ENCODE results near the gene DDC.

Gene DDC, protein sequence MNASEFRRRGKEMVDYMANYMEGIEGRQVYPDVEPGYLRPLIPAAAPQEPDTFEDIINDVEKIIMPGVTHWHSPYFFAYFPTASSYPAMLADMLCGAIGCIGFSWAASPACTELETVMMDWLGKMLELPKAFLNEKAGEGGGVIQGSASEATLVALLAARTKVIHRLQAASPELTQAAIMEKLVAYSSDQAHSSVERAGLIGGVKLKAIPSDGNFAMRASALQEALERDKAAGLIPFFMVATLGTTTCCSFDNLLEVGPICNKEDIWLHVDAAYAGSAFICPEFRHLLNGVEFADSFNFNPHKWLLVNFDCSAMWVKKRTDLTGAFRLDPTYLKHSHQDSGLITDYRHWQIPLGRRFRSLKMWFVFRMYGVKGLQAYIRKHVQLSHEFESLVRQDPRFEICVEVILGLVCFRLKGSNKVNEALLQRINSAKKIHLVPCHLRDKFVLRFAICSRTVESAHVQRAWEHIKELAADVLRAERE

DNA sequence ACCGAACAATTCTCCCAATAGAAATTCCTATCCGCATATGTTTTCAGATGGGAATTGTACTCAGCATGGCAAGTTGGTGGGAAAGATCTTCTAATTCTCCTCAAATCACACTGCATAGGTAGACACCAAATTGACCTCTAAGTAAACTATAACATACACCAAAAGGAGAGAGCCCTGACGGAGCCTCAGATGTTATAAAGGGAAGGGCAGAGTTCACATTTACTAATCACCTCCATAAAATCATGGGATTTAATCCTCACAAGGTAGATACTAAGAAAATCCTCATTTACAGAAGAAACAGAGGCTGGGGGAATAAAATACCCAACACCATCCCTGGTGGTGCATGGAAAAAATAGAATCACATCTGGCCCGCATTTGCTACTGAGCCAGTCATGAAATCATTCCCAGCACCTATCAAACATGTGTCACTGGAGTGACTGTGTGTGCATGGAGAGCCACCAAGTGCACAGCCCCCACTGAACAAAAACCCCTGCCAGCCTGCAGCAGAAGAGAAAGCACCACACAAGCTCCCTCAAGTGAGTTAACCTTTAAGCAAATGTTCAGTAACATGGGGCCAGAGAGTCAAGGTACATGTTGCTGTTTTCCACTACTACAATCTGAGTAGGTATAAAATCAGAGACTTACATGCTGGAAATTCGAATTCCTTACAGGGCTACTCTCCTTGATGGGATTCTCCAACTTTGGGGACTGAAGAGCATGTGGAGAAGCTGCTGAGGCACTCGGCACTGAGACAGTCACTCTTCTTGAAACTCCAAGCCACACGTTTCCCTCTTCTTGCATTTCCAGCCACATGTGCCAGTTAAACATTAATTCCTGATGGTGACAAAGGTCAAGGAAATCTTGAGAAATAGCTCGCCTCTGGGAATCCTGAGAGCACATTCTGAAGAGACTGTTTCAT is at the start of gene DDC:
DDC (minus strand) TSS at position 766 of the 919 bp plus-strand sequence. CDS start 21,320 bp downstream, outside the sequence.
- Histone ChIP-seq H3K9me3 (ENCODE audit: control insufficient read depth in 1 of 2, low read length in 2 of 2) (no peaks in the 10 kb centered on the region), H3K4me3 (ENCODE audit: low read depth in 1 of 2, low read length in 2 of 2) (peak within 1 kb of the TSS in 1 of 2 donors; percentile 59), H3K27me3 (ENCODE audit: low read depth, low read length) (no peaks in the 10 kb centered on the region), H3K27ac (ENCODE audit: low read length) (no peak within 1 kb of the TSS), H3K36me3 (ENCODE audit: control insufficient read depth in 1 of 2, insufficient read depth in 2 of 2, low read length in 2 of 2) (no peaks in the 10 kb centered on the region), H3K4me1 (ENCODE audit: control insufficient read depth in 1 of 2, insufficient read depth in 2 of 2, low read length in 2 of 2) (no peaks in the 10 kb centered on the region)

GRCh38 chr7:50613473-50613872 is 48.3 kb upstream of the DDC start:
- H3K36me3 ChIP-seq (ENCODE audit: control insufficient read depth in 1 of 2, insufficient read depth in 2 of 2, low read length in 2 of 2): peaks cover 16 to 44% of the 10 kb centered on the region in 2 donors

DNA sequence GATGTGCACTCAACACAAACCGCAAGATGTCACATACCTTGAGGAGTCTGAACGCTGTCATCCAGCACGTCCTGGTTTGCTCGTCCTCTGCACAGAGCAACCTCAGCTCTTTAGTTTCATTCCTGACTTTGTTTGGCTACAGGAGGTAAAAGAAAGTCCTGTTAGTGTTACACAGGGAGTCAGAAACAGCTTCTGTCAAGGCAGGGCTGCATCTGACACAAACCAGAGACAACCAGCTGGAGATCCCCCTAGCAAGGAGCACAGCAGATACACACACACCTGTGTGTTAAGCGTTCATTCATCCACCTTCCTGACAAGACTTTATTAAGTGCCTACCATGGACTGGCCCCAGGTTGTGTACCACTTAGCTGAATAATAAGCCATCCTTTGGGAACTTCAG is 47.5 kb upstream of the DDC start:
- H3K4me3 ChIP-seq (ENCODE audit: low read depth in 1 of 2, low read length in 2 of 2): no peak overlapping the region
- peaks cover 0 to 15% of the 10 kb centered on the region in 2 donors for H3K4me1 ChIP-seq (ENCODE audit: control insufficient read depth in 1 of 2, insufficient read depth in 2 of 2, low read length in 2 of 2)
- H3K9me3 ChIP-seq (ENCODE audit: control insufficient read depth in 1 of 2, low read length in 2 of 2): no peaks in the 10 kb centered on the region
- peaks cover 16 to 41% of the 10 kb centered on the region in 2 donors for H3K36me3 ChIP-seq (ENCODE audit: control insufficient read depth in 1 of 2, insufficient read depth in 2 of 2, low read length in 2 of 2)
- H3K27me3 ChIP-seq (ENCODE audit: low read depth, low read length): no peaks in the 10 kb centered on the region
- no peak overlapping the region for H3K27ac ChIP-seq (ENCODE audit: low read length)

More at GRCh38 chr7:50613473-50613872, 48.3 kb upstream of the DDC start:
- Histone ChIP-seq H3K4me1 (ENCODE audit: control insufficient read depth in 1 of 2, insufficient read depth in 2 of 2, low read length in 2 of 2) (peaks cover 0 to 15% of the 10 kb centered on the region in 2 donors), H3K4me3 (ENCODE audit: low read depth in 1 of 2, low read length in 2 of 2) (no peak overlapping the region), H3K27ac (ENCODE audit: low read length) (no peak overlapping the region), H3K27me3 (ENCODE audit: low read depth, low read length) (no peaks in the 10 kb centered on the region), H3K9me3 (ENCODE audit: control insufficient read depth in 1 of 2, low read length in 2 of 2) (no peaks in the 10 kb centered on the region)

GRCh38 chr7:50610521-50611277 is 45.5 kb upstream of the DDC start:
- Histone ChIP-seq H3K27me3 (ENCODE audit: low read depth, low read length) (no peaks in the 10 kb centered on the region), H3K9me3 (ENCODE audit: control insufficient read depth in 1 of 2, low read length in 2 of 2) (no peaks in the 10 kb centered on the region), H3K4me3 (ENCODE audit: low read depth in 1 of 2, low read length in 2 of 2) (no peak overlapping the region), H3K27ac (ENCODE audit: low read length) (no peak overlapping the region), H3K36me3 (ENCODE audit: control insufficient read depth in 1 of 2, insufficient read depth in 2 of 2, low read length in 2 of 2) (peaks cover 20 to 36% of the 10 kb centered on the region in 2 donors), H3K4me1 (ENCODE audit: control insufficient read depth in 1 of 2, insufficient read depth in 2 of 2, low read length in 2 of 2) (peaks cover 0 to 15% of the 10 kb centered on the region in 2 donors)

DNA sequence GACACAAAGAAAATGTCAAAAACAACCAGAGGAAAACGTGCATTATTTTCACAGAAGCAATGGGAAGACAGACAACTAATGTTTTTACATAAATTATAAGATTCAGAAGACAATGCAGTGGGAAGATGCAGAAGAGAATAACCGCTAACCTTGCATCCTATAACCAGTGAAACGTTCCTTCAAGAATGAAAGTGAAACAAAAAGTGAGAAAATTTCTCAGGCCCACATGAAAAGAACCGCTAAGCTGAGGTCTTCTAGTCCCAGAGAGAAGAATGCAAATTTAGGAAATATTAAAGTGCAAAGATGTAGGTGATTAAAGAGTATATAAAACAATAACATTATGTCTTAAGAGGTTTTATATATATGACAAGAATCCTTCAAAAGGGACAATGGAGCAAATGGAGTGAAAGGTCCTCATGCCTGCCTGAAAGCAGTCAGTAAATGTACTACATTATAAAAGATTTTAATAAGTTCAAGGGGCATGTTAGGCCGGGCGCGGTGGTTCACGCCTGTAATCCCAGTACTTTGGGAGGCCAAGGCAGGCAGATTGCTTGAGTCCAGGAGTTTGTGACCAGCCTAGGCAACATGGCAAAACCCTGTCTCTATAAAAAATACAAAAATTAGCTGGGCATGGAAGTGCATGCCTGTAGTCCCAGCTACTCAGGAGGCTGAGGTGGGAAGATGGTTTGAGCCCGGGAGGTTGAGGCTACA is 43.1 kb upstream of the DDC start:
- Histone ChIP-seq H3K27me3 (ENCODE audit: low read depth, low read length) (no peaks in the 10 kb centered on the region), H3K4me3 (ENCODE audit: low read depth in 1 of 2, low read length in 2 of 2) (no peak overlapping the region), H3K27ac (ENCODE audit: low read length) (no peak overlapping the region), H3K9me3 (ENCODE audit: control insufficient read depth in 1 of 2, low read length in 2 of 2) (no peaks in the 10 kb centered on the region), H3K36me3 (ENCODE audit: control insufficient read depth in 1 of 2, insufficient read depth in 2 of 2, low read length in 2 of 2) (peaks cover 23 to 44% of the 10 kb centered on the region in 2 donors), H3K4me1 (ENCODE audit: control insufficient read depth in 1 of 2, insufficient read depth in 2 of 2, low read length in 2 of 2) (peaks cover 0 to 12% of the 10 kb centered on the region in 2 donors)

- Histone ChIP-seq H3K27ac (ENCODE audit: low read length) (no peak overlapping the region), H3K9me3 (ENCODE audit: control insufficient read depth in 1 of 2, low read length in 2 of 2) (no peaks in the 10 kb centered on the region), H3K4me1 (ENCODE audit: control insufficient read depth in 1 of 2, insufficient read depth in 2 of 2, low read length in 2 of 2) (peaks cover 0 to 4% of the 10 kb centered on the region in 2 donors), H3K27me3 (ENCODE audit: low read depth, low read length) (no peaks in the 10 kb centered on the region), H3K4me3 (ENCODE audit: low read depth in 1 of 2, low read length in 2 of 2) (no peak overlapping the region), H3K36me3 (ENCODE audit: control insufficient read depth in 1 of 2, insufficient read depth in 2 of 2, low read length in 2 of 2) (peaks cover 24 to 49% of the 10 kb centered on the region in 2 donors)
Observed at GRCh38 chr7:50607524-50608125, 42.4 kb upstream of the DDC start.

DNA sequence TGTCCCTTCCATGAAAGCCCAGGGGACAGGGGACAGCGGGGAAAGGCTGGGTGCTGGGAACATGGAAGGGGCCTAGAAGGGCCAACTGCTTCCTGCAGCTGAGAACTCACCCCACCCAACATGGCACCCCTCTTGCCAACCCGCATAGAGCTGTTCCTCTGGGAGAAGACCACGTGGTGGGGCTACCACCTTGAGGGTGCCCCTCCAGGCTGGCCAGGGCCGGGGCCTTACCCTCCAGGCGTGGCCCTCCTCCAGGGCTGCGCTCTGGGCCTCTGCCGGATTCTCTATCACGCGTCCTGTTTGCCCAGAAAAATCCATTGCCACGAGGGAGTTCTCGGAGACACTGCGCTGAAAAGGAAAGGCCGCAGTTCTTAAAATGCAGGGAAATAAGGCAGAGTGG is 39.9 kb upstream of the DDC start:
- Histone ChIP-seq H3K9me3 (ENCODE audit: control insufficient read depth in 1 of 2, low read length in 2 of 2) (no peaks in the 10 kb centered on the region), H3K4me3 (ENCODE audit: low read depth in 1 of 2, low read length in 2 of 2) (no peak overlapping the region), H3K4me1 (ENCODE audit: control insufficient read depth in 1 of 2, insufficient read depth in 2 of 2, low read length in 2 of 2) (no peaks in the 10 kb centered on the region), H3K27me3 (ENCODE audit: low read depth, low read length) (no peaks in the 10 kb centered on the region), H3K36me3 (ENCODE audit: control insufficient read depth in 1 of 2, insufficient read depth in 2 of 2, low read length in 2 of 2) (peaks cover 24 to 36% of the 10 kb centered on the region in 2 donors), H3K27ac (ENCODE audit: low read length) (no peak overlapping the region)

DNA sequence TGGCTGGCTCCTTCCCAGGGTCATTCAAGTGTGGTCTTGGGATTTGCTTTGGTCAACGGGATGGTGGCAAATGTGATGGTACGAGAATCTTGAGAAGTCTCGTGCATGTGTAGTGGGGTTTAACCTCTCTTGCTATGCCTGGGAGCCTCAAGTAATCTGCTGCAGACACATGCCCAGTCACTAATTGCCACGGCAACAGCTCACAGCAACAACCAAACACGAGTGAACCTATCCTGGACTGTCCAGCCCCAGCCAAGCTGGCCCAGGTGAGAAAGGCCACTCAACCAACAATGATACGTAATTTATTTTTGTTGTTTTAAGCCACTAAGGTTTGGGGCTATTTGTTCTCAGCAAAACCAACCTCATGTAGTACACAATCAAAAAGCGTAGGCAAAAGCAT is 38.1 kb upstream of the DDC start:
- no peaks in the 10 kb centered on the region for H3K9me3 ChIP-seq (ENCODE audit: control insufficient read depth in 1 of 2, low read length in 2 of 2)
- H3K4me3 ChIP-seq (ENCODE audit: low read depth in 1 of 2, low read length in 2 of 2): no peak overlapping the region
- peaks cover 24 to 47% of the 10 kb centered on the region in 2 donors for H3K36me3 ChIP-seq (ENCODE audit: control insufficient read depth in 1 of 2, insufficient read depth in 2 of 2, low read length in 2 of 2)
- H3K27ac ChIP-seq (ENCODE audit: low read length): no peak overlapping the region
- no peaks in the 10 kb centered on the region for H3K4me1 ChIP-seq (ENCODE audit: control insufficient read depth in 1 of 2, insufficient read depth in 2 of 2, low read length in 2 of 2)
- H3K27me3 ChIP-seq (ENCODE audit: low read depth, low read length): no peaks in the 10 kb centered on the region

- H3K4me3 ChIP-seq (ENCODE audit: low read depth in 1 of 2, low read length in 2 of 2): no peak overlapping the region
Observed at GRCh38 chr7:50599385-50599784, 34.2 kb upstream of the DDC start.

More at GRCh38 chr7:50599385-50599784, 34.2 kb upstream of the DDC start:
- Histone ChIP-seq H3K4me1 (ENCODE audit: control insufficient read depth in 1 of 2, insufficient read depth in 2 of 2, low read length in 2 of 2) (no peaks in the 10 kb centered on the region), H3K9me3 (ENCODE audit: control insufficient read depth in 1 of 2, low read length in 2 of 2) (no peaks in the 10 kb centered on the region), H3K27me3 (ENCODE audit: low read depth, low read length) (no peaks in the 10 kb centered on the region), H3K27ac (ENCODE audit: low read length) (no peak overlapping the region), H3K36me3 (ENCODE audit: control insufficient read depth in 1 of 2, insufficient read depth in 2 of 2, low read length in 2 of 2) (peaks cover 23 to 46% of the 10 kb centered on the region in 2 donors)

Measured in muscle layer of duodenum (tissue), 2 donors.